GM10248 (cell line): Measurements from ENCODE around the gene MDM1.

Experiments
- CTCF ChIA-PET: fragments of 300-600 bp; sonication (Branson Sonifier 250); formaldehyde crosslinking; extraction: SDS; loops from one replicate; lab custom pipeline; 2021; ENCODE audit warnings: antibody characterized with exemption; lab: Yijun Ruan, JAX
- POLR2A ChIA-PET: fragments of 350-650 bp; sonication (Branson Sonifier 250); formaldehyde crosslinking; extraction: SDS; loops from one replicate; lab custom pipeline; 2020; ENCODE audit warnings: antibody characterized with exemption; lab: Yijun Ruan, JAX
- DNase-seq: peaks from one replicate; pipeline ENCODE4 v3.0.0; 2012; ENCODE audit errors: extremely low spot score
- TF ChIP-seq, protein P1 (sequence below): IDR thresholded peaks from 2 replicates; pipeline ENCODE4 v1.5.1; 2012; ENCODE audit warnings: mild to moderate bottlenecking, low read depth; ENCODE audit errors: extremely low read depth, missing control alignments, control extremely low read depth

Gene MDM1, protein sequence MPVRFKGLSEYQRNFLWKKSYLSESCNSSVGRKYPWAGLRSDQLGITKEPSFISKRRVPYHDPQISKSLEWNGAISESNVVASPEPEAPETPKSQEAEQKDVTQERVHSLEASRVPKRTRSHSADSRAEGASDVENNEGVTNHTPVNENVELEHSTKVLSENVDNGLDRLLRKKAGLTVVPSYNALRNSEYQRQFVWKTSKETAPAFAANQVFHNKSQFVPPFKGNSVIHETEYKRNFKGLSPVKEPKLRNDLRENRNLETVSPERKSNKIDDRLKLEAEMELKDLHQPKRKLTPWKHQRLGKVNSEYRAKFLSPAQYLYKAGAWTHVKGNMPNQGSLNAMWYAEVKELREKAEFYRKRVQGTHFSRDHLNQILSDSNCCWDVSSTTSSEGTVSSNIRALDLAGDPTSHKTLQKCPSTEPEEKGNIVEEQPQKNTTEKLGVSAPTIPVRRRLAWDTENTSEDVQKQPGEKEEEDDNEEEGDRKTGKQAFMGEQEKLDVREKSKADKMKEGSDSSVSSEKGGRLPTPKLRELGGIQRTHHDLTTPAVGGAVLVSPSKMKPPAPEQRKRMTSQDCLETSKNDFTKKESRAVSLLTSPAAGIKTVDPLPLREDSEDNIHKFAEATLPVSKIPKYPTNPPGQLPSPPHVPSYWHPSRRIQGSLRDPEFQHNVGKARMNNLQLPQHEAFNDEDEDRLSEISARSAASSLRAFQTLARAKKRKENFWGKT

DNA sequence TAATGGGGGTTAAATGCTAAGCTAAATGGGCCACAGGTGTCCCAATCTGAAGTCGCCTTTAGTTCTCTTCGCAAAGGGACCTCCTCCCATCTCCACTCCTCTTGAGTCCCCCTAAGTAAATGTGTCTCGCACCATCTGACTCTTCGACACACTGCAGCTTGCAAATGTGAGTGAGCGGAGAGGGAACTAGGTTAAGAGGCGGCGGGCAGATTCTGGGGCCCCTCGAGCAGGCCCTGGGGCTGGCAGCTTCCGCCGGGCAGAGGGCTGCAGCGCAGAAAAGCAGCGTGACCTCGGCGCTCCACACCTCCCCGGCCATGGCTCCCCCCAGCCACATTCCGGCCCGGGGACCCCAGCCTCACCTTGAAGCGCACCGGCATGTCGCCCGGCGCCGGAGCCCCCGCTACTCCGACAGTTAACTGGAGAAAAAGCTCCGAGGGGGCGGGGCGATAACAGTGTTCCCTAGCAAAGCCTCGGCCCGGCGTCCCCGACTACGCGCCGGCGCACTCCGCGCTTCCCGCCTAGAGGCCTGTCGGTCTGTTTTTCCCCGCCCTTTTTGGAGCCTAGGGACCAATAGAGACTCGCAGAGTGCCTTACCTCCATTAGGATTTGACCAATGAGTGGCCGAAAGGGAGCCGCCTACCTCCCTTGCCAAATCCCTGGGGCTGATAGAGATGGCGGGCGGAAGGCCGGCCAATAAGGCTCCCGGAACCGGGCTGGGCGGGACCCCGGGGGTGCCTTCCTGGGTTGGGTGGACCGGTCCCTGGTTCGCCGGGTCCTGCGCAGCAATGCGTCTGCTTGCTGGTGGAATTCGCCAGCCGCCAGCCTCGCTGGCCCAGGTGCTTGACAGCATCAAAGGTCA is at the start of gene MDM1:
Gene MDM1 (minus strand): TSS at position 494 of the 859 bp plus-strand sequence. CDS start 117 bp downstream, at position 377.
- DNase-seq, result peak; percentile 97
- TF ChIP-seq, protein P1, sequence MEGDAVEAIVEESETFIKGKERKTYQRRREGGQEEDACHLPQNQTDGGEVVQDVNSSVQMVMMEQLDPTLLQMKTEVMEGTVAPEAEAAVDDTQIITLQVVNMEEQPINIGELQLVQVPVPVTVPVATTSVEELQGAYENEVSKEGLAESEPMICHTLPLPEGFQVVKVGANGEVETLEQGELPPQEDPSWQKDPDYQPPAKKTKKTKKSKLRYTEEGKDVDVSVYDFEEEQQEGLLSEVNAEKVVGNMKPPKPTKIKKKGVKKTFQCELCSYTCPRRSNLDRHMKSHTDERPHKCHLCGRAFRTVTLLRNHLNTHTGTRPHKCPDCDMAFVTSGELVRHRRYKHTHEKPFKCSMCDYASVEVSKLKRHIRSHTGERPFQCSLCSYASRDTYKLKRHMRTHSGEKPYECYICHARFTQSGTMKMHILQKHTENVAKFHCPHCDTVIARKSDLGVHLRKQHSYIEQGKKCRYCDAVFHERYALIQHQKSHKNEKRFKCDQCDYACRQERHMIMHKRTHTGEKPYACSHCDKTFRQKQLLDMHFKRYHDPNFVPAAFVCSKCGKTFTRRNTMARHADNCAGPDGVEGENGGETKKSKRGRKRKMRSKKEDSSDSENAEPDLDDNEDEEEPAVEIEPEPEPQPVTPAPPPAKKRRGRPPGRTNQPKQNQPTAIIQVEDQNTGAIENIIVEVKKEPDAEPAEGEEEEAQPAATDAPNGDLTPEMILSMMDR, result no peak
- ChIA-PET POLR2A (no interaction called here), CTCF (interaction anchor here (0.6 to 1.9 kb wide), 6 partner anchors 8 to 351 kb away, joined by 3 to 9 read pairs (median 4); no protein-coding TSS in a partner anchor)

DNA sequence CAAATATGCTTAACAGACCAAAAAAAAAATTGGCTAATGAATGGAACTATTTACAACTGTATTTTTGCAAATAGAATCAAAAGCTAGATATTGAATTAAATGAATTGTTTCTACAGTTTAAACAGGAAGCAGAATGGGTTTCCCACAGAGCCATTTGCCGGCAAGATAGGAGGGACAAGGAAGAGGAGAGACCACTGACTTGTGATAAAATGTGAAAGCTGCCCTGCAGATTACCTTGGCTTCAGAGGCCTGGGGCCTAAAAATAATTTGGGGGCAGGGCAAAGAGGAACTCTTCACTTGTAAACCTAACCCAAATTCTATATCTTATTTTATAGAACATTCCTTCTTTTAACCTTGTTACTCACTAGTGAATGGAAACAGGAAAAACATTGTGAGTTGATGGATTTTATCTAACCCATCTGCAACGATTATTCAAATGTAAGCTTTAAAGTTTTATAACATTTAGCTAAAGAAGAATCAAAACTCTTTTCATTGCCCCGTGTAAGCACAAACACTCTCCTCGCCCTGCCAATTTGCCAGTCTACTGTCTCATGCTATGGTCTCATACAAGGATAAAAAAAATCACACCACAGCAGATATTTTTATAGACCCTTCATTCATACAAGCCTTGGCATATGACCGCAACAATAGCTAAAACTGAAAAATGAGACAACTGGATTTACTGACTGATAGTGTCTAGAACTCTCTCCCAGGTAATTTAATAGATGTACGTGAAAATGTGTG is 49.5 kb upstream of the MDM1 start:
- ChIA-PET CTCF (interaction anchor here (0.9 to 3.5 kb wide), 4 partner anchors 9 to 103 kb away, joined by 3 to 12 read pairs (median 4); no protein-coding TSS in a partner anchor), POLR2A (no interaction called here)
- no peak for DNase-seq
- TF ChIP-seq, protein P1, result no peak

DNA sequence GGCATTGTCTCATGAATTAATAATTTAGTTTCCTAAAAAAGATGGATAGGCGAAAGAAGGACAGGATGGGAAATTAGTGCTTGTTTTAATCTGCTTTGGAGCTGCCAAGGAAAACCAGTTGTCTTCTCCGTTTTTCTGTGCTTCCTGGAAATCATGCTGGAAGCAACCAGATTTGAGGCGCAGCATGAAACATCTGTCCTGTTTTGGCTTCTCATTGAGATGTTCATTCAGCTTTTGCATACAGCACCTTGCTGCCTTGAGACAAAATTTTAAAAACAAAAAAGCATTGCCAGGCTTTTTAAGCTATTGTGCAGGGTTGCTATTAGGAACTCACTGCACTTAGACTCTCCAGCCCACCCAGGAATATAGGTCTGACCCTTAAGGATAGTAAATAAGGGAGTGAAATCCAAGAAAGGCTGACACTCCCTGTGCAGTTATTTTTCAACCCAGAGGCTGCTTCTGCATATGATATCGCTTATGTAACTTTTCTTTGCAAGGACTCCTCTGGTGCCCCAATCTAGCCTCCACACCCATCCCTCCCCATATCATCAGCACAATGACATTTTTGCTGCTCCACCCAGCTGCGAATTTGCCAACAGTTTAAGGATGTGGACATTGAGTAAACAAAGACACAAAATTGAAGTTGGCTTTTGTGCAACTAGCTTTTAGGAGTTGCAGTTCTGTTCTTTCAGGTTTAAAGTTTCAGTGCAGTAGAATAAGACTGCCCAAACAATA is 46.9 kb upstream of the MDM1 start:
- DNase-seq, result no peak
- ChIA-PET POLR2A (no interaction called here), CTCF (interaction anchor here (0.6 to 5.2 kb wide), 7 partner anchors 13 to 230 kb away, joined by 3 to 39 read pairs (median 4); no protein-coding TSS in a partner anchor)
- TF ChIP-seq, protein P1, result no peak

DNA sequence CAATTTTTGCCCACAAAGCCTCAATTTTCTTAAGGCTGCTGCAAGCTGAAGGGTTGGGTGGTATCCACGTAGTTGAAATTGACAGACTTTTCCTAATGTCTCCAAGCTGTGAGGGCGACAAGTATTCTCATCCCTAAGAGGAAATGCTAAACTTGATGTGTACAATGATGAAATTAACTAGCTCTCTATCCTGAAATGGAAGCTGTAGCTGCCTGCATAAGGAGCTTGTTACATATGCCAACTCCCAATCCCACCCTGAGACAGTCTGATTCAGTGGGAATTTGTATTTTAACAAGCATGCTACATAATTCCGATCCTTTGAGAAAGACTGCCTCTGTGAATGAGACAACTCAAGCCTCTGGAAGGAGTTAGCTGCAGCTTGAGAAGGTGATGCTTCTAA is 45.7 kb upstream of the MDM1 start:
- no peak for DNase-seq
- TF ChIP-seq, protein P1, result no peak
- CTCF ChIA-PET, result interaction anchor here (1.0 to 5.2 kb wide), 5 partner anchors 7 to 64 kb away, joined by 3 to 39 read pairs (median 4); no protein-coding TSS in a partner anchor
- POLR2A ChIA-PET, result no interaction called here

DNA sequence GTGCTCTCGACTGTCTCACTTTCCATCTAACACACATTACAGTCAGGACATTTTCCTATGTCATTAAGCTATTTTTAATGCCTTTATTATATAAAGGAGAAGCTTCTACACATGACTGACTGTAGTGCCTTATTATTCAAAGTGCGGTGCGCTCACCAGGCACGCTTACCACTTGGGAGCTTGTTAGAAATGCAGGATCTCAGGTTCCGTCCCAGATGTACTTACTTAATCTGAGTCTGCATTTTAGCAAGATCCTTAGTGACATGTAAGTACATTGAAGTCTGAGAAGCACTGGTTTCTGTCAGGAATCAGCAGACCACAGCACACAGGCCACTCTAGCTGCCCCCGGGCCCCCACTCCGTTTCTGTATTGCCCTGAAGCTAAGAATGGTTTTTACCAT is 44.7 kb upstream of the MDM1 start:
- CTCF ChIA-PET, result interaction anchor here (1.7 to 5.2 kb wide), 3 partner anchors 8 to 65 kb away, joined by 4 to 39 read pairs (median 7); no protein-coding TSS in a partner anchor
- TF ChIP-seq, protein P1, result no peak
- POLR2A ChIA-PET, result interaction anchor here (0.6 kb wide), 1 partner anchor 17 kb away, joined by 4 read pairs; no protein-coding TSS in a partner anchor
- DNase-seq, result no peak
